ENCODE results near the gene FABP3.

DNA sequence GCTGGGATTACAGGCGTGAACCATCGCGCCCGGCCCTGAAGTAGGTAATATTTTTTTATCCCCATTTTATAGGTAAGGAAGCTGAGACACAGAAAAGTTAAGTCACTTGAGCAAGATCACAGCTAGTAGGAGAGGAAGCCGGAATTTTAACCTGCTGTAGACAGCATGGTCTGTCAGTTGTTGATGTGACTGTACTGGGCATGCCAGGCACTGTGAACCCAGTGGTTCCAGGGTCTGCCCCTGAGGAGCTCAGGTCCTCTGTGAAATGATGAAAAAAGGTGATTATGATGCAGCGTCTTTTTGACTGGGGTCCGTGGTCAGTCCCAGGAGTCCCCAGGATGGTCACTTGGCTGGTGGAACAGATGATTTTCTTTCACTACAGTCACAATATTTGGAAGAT lies 16.7 kb upstream of the FABP3 start:
- TF ChIP-seq RBAK (CRISPR knock-in tag; IDR thresholded peaks at IDR 0.05) (no peak), CTCF (CRISPR knock-in tag; IDR thresholded peaks at IDR 0.05) (no peak), NR2C2 (CRISPR knock-in tag; IDR thresholded peaks at IDR 0.05; ENCODE audit: borderline replicate concordance) (no peak), ZNF614 (CRISPR knock-in tag; IDR thresholded peaks at IDR 0.05; ENCODE audit: borderline replicate concordance) (no peak)
